ENCODE results near the gene COCH. TPM values are rescaled to one million over a fixed set of nuclear protein-coding genes. Genes with fewer than 3 reads are reported as not detected.
"Not testable (repeated sequence)": the region's sequence is repeated elsewhere in the genome, so short reads cannot be mapped to it uniquely, and the experiment has no call there.

COCH gene
- total RNA-seq, 1 donor from 2014 or later = 0.79 TPM

- Mint-ChIP-seq H3K4me3 (ENCODE audit: unreplicated experiment) (no peak overlapping the region), H3K27me3 (ENCODE audit: low read depth, unreplicated experiment) (no peaks in the 10 kb centered on the region), H3K4me1 (ENCODE audit: low read depth, unreplicated experiment) (peaks cover 11% of the 10 kb centered on the region), H3K9me3 (ENCODE audit: unreplicated experiment) (no peaks in the 10 kb centered on the region), H3K27ac (ENCODE audit: unreplicated experiment) (no peak overlapping the region), H3K36me3 (ENCODE audit: low read depth, unreplicated experiment) (peaks cover 4% of the 10 kb centered on the region)
- Histone ChIP-seq H3K4me1 (ENCODE audit: insufficient read depth, low read length) (no peaks in the 10 kb centered on the region), H3K9ac (ENCODE audit: low read length) (no peak overlapping the region), H3K36me3 (ENCODE audit: insufficient read depth, low read length) (peaks cover 9% of the 10 kb centered on the region), H3K27me3 (ENCODE audit: insufficient read depth, low read length) (no peaks in the 10 kb centered on the region), H4K20me1 (ENCODE audit: insufficient read depth, low read length) (peaks cover 20% of the 10 kb centered on the region), H2AFZ (ENCODE audit: low read depth, low read length) (no peak overlapping the region), H3K9me3 (ENCODE audit: insufficient read depth, low read depth, low read length) (no peaks in the 10 kb centered on the region), H3K4me3 (ENCODE audit: insufficient read depth, low read depth, low read length) (no peak overlapping the region), H3K27ac (ENCODE audit: low read depth, low read length) (no peak overlapping the region), H3K79me2 (ENCODE audit: insufficient read depth, low read length) (no peaks in the 10 kb centered on the region), H3K4me2 (ENCODE audit: low read length) (no peak overlapping the region)
- no peak for DNase-seq (ENCODE audit: low read depth)
- no peak for FAIRE-seq
- TF ChIP-seq CTCF (IDR thresholded peaks at IDR 0.05; ENCODE audit: insufficient read depth, low read depth, low read length) = no peak
These were observed 22.1 kb downstream of the COCH start for GRCh38 chr14:30896435-30896834.

- H3K27me3 Mint-ChIP-seq (ENCODE audit: low read depth, unreplicated experiment); H3K27me3 ChIP-seq (ENCODE audit: insufficient read depth, low read length); H3K4me1 ChIP-seq (ENCODE audit: insufficient read depth, low read length); H3K4me3 ChIP-seq (ENCODE audit: insufficient read depth, low read depth, low read length); H3K79me2 ChIP-seq (ENCODE audit: insufficient read depth, low read length); H3K4me3 Mint-ChIP-seq (ENCODE audit: unreplicated experiment); H3K9me3 ChIP-seq (ENCODE audit: insufficient read depth, low read depth, low read length); H3K27ac ChIP-seq (ENCODE audit: low read depth, low read length); DNase-seq (ENCODE audit: low read depth); H3K36me3 Mint-ChIP-seq (ENCODE audit: low read depth, unreplicated experiment); H3K27ac Mint-ChIP-seq (ENCODE audit: unreplicated experiment); FAIRE-seq; H3K9me3 Mint-ChIP-seq (ENCODE audit: unreplicated experiment); H3K9ac ChIP-seq (ENCODE audit: low read length); H3K4me2 ChIP-seq (ENCODE audit: low read length); H2AFZ ChIP-seq (ENCODE audit: low read depth, low read length): not testable (repeated sequence)
- H3K36me3 ChIP-seq (ENCODE audit: insufficient read depth, low read length) = peaks cover 11% of the 10 kb centered on the region
- peaks cover 11% of the 10 kb centered on the region for H3K4me1 Mint-ChIP-seq (ENCODE audit: low read depth, unreplicated experiment)
- H4K20me1 ChIP-seq (ENCODE audit: insufficient read depth, low read length) = peaks cover 20% of the 10 kb centered on the region
These were observed 22.8 kb downstream of the COCH start for GRCh38 chr14:30897121-30897520.

GRCh38 chr14:30903285-30904124, 29.1 kb downstream of the COCH start:
- H3K9me3 ChIP-seq (ENCODE audit: insufficient read depth, low read depth, low read length) = no peaks in the 10 kb centered on the region
- Mint-ChIP-seq H3K36me3 (ENCODE audit: low read depth, unreplicated experiment) (peaks cover 11% of the 10 kb centered on the region), H3K27me3 (ENCODE audit: low read depth, unreplicated experiment) (no peaks in the 10 kb centered on the region), H3K27ac (ENCODE audit: unreplicated experiment) (no peak overlapping the region), H3K4me1 (ENCODE audit: low read depth, unreplicated experiment) (peaks cover under 1% of the 10 kb centered on the region), H3K9me3 (ENCODE audit: unreplicated experiment) (no peaks in the 10 kb centered on the region), H3K4me3 (ENCODE audit: unreplicated experiment) (no peak overlapping the region)
- H3K27me3 ChIP-seq (ENCODE audit: insufficient read depth, low read length) = no peaks in the 10 kb centered on the region
- H3K4me1 ChIP-seq (ENCODE audit: insufficient read depth, low read length) = no peaks in the 10 kb centered on the region
- peaks cover 14% of the 10 kb centered on the region for H3K36me3 ChIP-seq (ENCODE audit: insufficient read depth, low read length)
- H3K4me3 ChIP-seq (ENCODE audit: insufficient read depth, low read depth, low read length) = no peak overlapping the region
- TF ChIP-seq CTCF (IDR thresholded peaks at IDR 0.05; ENCODE audit: insufficient read depth, low read depth, low read length) (no peak), EZH2 (IDR thresholded peaks at IDR 0.05; ENCODE audit: insufficient read depth, low read length) (no peak)
- H3K4me2 ChIP-seq (ENCODE audit: low read length) = no peak overlapping the region
- peaks cover 2% of the 10 kb centered on the region for H3K79me2 ChIP-seq (ENCODE audit: insufficient read depth, low read length)
- H2AFZ ChIP-seq (ENCODE audit: low read depth, low read length) = no peak overlapping the region
- no peak overlapping the region for H3K9ac ChIP-seq (ENCODE audit: low read length)
- DNase-seq (ENCODE audit: low read depth) (no peak), FAIRE-seq (no peak)
- peaks cover 15% of the 10 kb centered on the region for H4K20me1 ChIP-seq (ENCODE audit: insufficient read depth, low read length)
- H3K27ac ChIP-seq (ENCODE audit: low read depth, low read length) = no peak overlapping the region
